NCI-H1436 (cell line): ENCODE measurements around the gene XRRA1.
"Not testable (repeated sequence)": the region's sequence is repeated elsewhere in the genome, so short reads cannot be mapped to it uniquely, and the experiment has no call there.

Experiments
- DNase-seq: peaks from one replicate; lab custom pipeline; 2025; lab: John Stamatoyannopoulos, UW

The XRRA1 gene

DNA sequence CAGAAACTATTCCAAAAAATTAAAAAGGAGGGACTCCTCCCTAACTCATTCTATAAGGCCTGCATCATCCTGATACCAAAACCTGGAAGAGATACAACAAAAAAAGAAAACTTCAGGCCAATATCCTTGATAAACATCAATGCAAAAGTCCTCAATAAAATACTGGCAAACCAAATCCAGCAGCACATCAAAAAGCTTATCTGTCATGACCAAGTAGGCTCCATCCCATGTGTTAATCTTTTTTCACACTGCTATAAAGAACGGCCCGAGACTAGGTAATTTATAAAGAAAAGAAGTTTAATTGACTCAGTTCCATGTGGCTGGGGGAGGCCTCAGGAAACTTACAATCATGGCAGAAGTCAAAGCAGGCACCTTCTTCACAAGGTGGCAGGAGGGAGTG, 123.3 kb downstream of the XRRA1 start:
- not testable (repeated sequence) for DNase-seq

DNA sequence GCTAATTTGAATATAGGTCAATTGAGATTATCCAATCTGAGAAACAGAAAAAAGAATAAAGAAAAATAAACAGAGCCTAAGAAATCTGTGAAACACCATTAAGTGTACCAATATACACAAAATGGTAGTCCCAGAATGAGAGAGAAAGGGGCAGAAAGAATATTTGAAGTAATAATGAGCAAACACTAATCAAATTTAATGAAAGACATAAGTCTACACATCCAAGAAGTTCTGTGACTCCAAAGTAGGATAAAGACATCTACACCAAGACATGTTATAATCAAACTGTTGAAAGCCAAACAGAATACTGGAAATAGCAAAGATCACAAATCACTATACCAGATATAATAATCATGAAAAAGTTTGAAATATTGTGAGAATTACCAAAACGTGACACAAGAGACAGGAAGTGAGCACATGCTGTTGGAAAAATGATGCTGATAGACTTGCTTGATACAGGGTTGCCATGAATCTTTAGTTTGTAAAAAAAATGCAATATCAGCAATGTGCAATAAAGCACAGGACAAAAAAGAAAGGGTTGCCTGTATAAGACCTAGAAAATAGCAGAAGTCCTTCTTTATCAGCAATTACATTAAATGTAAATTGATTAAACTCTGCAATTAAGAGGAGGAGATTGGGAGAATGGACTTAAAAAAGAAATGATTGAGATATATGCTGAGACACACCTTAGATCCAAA, 124.5 kb downstream of the XRRA1 start:
- DNase-seq = no peak

DNA sequence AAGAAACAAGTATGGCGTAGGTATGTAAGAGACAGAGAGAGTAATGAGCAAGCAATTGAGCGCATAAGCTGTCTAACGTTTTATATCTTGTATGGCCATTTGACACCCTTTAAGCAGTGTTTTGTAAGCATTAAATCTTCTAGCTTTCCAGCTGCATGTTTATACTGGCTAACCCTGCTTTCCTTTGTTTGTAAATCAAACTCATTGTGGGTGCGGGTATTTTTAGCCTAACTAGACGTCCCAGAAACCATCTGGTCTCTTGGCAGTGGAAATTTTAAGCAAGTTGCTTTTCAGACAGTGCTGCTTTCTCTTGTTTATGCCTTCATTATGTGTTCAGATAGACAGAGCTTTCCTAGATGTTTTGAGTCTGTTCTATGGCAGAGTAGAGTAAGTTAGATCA, 126.7 kb downstream of the XRRA1 start:
- DNase-seq = no peak

DNA sequence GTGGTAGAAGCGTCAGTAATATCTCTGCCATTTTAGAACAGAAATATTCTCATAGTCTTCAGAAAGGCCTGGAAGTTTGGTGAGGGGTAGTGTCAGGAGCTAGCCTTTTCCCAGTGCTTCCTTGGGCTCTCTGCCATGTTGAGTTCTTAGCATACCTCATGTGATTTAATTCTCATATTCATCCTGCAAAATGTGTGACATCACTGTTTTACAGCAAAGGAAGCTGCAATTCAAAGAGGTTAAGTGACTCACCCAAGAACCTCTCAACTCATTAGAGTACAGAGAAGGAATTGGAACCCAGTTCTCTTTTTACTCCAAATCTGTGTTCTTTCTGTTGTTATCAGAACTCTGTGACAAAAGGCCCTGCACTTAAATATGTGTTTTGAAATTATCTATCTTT, 128.1 kb downstream of the XRRA1 start:
- no peak for DNase-seq

DNA sequence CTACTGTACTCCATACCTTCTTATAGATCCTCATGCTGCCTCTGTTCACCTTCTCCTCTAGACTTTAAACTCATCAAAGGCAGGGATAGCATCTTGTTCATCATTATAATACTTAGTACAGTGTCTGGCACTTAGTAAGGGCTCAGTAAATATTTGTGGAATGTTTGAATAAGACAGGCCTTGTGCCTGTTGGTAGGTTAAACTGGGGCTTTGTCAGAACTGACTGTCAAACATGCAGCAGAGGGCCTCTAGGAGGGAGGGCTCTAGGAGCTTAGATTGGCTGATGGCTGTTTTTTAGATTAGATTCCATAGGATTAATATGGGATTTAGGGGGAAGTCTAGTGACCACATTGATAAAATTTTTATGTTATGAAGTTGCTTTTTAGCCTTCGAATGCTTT, 129.5 kb downstream of the XRRA1 start:
- no peak for DNase-seq

DNA sequence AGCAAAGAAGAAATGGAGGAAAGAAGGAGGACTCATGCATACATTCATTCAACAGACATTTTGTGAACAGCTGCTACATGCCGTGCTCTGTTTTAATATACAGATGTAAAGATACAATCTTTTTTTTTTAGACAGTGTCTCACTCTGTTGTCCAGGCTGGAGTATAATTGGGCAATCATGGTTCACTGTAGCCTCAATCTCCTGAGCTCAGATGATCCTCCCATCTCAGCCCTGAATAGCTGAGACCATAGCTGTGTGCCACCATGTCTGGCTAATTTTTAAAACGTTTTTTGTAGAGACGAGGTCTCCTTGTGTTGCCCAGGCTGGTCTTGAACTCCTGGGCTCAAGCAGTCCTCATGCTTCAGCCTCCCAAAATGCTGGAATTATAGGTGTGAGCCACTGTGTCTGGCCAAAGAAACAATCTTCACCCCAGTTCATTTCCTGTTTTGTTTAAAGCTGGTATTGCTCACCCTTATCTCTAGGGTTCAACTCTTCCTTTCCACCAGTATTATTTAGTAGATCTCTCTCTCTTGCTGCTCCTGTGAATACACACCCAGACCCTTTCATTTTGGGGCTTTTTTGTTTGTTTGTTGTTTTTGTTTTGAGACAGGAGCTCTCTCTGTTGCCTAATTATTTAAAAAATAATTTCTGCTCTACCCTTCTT, 130.5 kb downstream of the XRRA1 start:
- no peak for DNase-seq

DNA sequence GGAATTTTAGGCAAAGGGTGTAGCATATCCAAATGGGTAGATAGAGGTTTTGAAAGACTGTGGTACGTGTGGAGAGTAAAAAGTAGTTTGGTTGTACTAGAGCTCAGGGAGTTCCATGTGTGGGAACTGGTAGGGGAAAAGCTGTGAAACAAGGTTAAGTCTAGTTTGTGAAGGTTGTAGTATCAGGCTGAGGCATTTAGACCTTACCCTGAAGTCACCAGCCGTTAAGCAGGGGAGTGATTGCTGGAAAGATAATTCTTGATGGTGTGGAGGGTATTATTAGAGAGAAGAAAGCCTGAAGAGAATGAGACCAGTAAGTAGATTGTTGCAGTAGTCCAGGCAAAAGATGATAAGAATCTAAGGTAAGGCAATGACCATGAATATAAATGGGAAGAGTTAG, 132.2 kb downstream of the XRRA1 start:
- DNase-seq = no peak

DNA sequence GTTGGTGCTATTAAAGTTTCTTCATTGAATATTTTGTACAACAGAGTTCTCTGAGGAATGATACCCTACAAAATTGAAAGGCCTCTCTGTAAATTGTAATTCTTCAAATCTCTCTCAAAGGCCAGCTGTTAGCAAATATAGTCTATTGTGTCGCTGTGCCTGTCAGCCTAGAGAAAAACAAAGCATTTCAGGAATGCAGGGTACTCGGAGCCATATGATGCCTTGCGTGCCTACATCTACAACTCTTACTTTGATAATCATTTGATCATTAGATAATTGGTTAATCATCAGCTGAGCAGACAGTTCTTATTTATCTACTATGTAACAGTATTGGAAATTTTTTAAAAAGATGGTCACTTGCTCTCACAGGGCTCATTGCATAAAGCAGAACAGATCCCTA, 132.9 kb downstream of the XRRA1 start:
- no peak for DNase-seq

DNA sequence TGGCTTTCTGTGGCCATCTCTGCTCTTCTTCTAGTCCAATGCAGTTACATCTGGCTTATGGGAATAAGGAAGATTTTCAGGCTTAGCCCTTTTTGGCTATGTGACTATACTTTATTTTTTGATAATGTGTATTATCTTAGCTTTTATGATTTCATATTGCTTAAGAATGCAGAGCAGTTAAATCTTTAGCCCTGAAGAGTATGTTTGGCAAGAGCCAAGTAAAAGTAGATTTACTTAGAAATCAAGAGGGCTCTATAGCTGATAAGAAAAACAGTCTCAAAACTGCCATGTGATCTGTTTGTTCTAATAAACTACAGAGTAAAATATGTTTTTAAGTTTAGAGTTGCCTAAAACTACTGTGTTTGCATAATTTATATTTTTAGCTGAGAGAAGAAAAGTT, 139.1 kb downstream of the XRRA1 start:
- no peak for DNase-seq

DNA sequence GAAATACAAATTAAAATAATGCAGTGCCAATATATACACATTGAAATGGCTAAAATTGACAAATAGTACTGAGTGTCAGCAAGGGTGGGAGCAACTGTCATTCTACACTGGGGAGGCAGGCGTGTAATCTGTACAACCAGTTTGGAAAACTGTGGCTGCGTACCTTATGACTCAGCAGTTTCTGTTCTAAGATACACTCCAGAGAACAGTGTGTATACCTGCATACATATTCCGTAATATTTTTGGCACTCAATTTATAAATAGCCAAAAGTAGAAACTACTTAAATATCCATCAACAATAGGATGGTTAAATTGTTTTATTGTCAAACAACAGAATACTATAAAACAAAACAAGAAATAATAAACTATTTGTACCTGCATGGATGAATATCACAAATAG, 142.6 kb downstream of the XRRA1 start:
- DNase-seq = no peak

DNA sequence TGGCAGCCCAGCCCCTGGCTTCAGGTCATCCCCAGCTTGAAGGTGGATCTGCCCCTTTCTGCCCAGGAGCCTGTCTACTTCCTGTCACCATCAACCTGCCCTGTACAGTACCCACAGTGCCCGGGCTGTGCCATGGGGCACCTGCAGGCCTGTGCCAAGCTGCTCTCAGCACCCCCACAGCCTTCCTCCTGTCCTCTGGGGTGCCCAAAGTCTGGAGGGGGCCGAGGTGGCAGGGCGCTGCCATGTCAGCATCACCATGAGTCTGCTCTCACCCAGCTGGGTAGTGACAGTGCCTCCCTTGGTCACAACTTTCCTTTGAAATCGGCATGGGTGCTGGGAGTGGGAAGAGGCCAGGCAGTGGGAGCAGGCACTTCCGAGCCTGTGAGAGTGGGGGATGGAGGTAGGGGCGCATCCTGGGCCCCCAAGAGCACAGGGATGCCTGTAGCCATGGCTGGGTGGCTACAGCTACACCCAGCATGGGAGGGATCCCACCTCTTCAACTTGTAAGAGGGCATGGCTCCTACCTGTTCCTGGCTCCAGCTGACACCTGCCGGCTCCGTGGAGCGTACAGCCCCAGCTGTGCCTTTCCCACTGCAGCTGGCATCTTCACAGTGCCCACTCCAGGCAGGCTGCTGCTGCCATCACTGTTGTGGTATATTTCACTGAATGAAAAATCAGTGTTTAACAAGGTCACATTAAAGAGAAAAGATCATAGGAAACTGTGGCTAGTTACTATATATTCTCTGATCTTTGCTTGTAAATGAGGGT, 157.4 kb downstream of the XRRA1 start:
- no peak for DNase-seq
